Esophagus squamous epithelium (tissue), 4 donors: ENCODE results near the gene MT2A.

ENCODE experiments used
- POLR2A ChIP-seq, 4 donors: fragments of 450-650 bp; IDR thresholded peaks; one replicate each; pipeline ENCODE4 v1.6.1; 2017; ENCODE audit warnings: antibody characterized with exemption in 4 of 4, mild to moderate bottlenecking in 4 of 4, moderate library complexity in 3 of 4
- TF ChIP-seq, protein P1 (sequence below), 6 experiments: fragments of 450-650 bp in 4 of 6; fragments of 200-600 bp in 2 of 6; sonication (generic) in 2 of 6; IDR thresholded peaks; one replicate each; pipeline ENCODE4 v1.5.1; 2016 to 2019; ENCODE audit warnings: antibody characterized with exemption in 6 of 6, mild to moderate bottlenecking in 4 of 6, moderate library complexity in 4 of 6

DNA sequence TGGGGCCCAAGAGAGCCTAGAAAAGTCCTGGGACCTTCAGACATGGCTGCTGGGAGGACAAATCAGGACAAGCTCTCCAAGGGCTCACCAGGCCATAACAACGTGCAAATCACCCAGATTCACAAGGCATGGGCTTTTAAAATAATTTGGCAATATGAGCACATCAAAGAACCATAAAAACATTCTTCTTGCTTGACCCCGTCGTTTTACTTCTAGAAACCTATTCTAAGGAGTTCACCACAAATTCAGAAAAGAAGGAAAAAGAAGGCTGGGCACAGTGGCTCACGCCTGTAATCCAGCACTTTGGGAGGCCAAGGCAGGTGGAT, 31.1 kb upstream of the MT2A start:
- TF ChIP-seq POLR2A (IDR thresholded peaks at IDR 0.05): no peak
- TF ChIP-seq, protein P1, sequence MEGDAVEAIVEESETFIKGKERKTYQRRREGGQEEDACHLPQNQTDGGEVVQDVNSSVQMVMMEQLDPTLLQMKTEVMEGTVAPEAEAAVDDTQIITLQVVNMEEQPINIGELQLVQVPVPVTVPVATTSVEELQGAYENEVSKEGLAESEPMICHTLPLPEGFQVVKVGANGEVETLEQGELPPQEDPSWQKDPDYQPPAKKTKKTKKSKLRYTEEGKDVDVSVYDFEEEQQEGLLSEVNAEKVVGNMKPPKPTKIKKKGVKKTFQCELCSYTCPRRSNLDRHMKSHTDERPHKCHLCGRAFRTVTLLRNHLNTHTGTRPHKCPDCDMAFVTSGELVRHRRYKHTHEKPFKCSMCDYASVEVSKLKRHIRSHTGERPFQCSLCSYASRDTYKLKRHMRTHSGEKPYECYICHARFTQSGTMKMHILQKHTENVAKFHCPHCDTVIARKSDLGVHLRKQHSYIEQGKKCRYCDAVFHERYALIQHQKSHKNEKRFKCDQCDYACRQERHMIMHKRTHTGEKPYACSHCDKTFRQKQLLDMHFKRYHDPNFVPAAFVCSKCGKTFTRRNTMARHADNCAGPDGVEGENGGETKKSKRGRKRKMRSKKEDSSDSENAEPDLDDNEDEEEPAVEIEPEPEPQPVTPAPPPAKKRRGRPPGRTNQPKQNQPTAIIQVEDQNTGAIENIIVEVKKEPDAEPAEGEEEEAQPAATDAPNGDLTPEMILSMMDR (IDR thresholded peaks at IDR 0.05): no peak
